PFSK-1 (cell line): ENCODE results near the gene COX5B.

Source experiments
- FOXP2 ChIP-seq: optimal IDR thresholded peaks from 2 replicates; pipeline ENCODE3; 2011; ENCODE audit warnings: borderline replicate concordance, control low read depth, inconsistent platforms; ENCODE audit not compliant: insufficient read depth; ENCODE audit errors: extremely low read length, extremely low read depth
- POLR2AphosphoS5 ChIP-seq: IDR thresholded peaks from 2 replicates; pipeline ENCODE4 v1.6.1; 2012; ENCODE audit warnings: low read depth, mild to moderate bottlenecking, control low read depth, low read length, moderate library complexity
- REST ChIP-seq, 2 experiments: IDR thresholded peaks; 2 replicates each; pipeline versions ENCODE4 v1.6.1 to v1.8.0; 2011 to 2012; ENCODE audit warnings: low read depth in 2 of 2, low read length in 2 of 2, control low read depth in 1 of 2, inconsistent platforms in 1 of 2, mild to moderate bottlenecking in 1 of 2, moderate library complexity in 1 of 2; ENCODE audit not compliant: insufficient read depth in 1 of 2
- SIN3A ChIP-seq: IDR thresholded peaks from 2 replicates; pipeline ENCODE4 v1.6.1; 2012; ENCODE audit warnings: mild to moderate bottlenecking, low read length, moderate library complexity, borderline replicate concordance; ENCODE audit not compliant: insufficient read depth
- TAF1 ChIP-seq: IDR thresholded peaks from 2 replicates; pipeline ENCODE4 v1.6.1; 2012; ENCODE audit warnings: low read length, control low read depth, borderline replicate concordance; ENCODE audit not compliant: insufficient read depth

Gene COX5B

DNA sequence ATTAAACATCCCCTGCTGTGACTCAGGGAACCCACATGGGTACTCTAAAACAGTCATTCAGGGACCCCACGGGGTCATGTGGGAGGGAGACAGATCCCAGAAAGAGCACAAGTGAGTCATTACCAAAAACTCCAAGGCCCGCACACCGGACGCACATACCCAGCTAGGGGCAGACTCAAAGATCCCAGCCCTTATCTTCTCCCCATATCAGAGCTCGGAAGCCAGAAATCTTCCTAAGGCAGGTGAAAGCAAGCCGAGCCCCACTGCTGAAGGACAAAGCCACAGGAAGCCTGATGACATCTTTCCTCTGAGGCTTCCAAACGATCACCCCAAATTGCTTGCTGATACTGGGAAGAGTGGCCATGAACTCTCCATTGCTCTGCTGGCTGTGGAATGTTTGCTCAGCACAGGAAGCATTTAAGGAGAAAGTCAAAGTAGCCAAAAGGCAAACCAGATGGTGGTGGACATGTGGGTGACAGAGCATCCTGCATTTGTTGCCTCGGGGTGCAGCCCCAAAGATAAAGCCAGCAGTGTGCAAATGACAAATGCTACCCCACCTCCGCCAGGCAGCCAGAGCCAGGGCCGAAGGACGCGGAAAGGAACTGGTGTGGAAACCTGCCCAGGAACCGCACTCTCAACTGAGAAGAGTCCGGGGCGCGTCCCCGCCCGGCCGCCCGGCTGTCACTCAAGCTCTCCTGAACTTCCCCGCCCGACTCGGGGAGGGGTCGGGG, 17.2 kb downstream of the COX5B start:
- TF ChIP-seq POLR2AphosphoS5 = peak; percentile 63; the same call in 1 of the 2 replicates
- no peak for TF ChIP-seq SIN3A

GRCh38 chr2:97663626-97663961, 17.7 kb downstream of the COX5B start:
- TF ChIP-seq REST (IDR thresholded peaks at IDR 0.05; ENCODE audit: insufficient read depth in 1 of 2, low read depth in 2 of 2, low read length in 2 of 2) (no peak), POLR2AphosphoS5 (no peak)

GRCh38 chr2:97663962-97664635, 18.2 kb downstream of the COX5B start, which contains the start of gene ACTR1B:
Gene ACTR1B (minus strand): TSS chr2:97664044. CDS start chr2:97663890, 154 bp downstream.
- peak; percentile 85 for TF ChIP-seq FOXP2
- no peak for TF ChIP-seq TAF1
- peak; percentile 56; the same call in 1 of the 2 replicates for TF ChIP-seq POLR2AphosphoS5

DNA sequence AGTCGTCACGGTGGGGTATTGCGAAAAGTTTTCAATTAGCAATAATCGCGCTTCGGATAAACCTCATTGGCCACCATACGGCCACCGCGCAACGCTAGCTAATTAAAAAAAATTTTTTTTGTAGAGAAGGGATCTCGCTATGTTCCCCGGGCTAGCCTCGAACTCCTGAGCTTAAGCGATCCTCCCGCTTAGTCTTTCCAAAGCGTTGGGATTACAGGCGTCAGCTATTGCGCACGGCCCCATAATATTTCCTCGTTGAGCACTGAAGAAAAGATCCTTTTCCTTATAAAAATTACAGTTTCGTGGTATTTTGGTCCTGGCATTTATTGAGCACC, 18.7 kb downstream of the COX5B start:
- TF ChIP-seq FOXP2 = no peak
- no peak for TF ChIP-seq SIN3A
- TF ChIP-seq POLR2AphosphoS5 = no peak
- no peak for TF ChIP-seq REST (IDR thresholded peaks at IDR 0.05; ENCODE audit: insufficient read depth in 1 of 2, low read depth in 2 of 2, low read length in 2 of 2)
- TF ChIP-seq TAF1 = no peak

DNA sequence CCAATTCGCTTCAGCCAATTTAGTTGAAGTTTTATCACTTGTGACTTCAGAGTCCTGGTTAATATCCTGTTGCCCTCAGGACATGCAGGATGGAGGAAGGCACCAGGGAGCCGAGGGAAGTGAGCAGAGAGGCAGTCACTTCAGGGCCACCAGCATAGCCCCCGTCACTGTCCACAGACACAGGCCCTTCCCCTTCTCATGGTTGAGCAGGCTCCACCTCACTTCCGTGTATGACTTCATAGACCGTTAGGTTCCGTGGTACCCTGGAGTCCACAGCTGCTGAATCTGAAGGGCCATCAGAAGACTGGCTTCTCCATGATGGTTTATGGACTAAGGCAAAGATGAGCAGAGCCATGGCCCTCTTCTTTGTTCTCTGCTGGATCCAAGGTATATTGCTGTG, 23.6 kb downstream of the COX5B start, which contains the start of gene C2orf92:
TSS of gene C2orf92 (plus strand) at position 266 of the 400 bp plus-strand sequence. CDS start at position 342, 76 bp downstream.
- no peak for TF ChIP-seq FOXP2
- no peak for TF ChIP-seq REST (IDR thresholded peaks at IDR 0.05; ENCODE audit: insufficient read depth in 1 of 2, low read depth in 2 of 2, low read length in 2 of 2)
- TF ChIP-seq POLR2AphosphoS5 = no peak
- no peak for TF ChIP-seq SIN3A
- no peak for TF ChIP-seq TAF1

DNA sequence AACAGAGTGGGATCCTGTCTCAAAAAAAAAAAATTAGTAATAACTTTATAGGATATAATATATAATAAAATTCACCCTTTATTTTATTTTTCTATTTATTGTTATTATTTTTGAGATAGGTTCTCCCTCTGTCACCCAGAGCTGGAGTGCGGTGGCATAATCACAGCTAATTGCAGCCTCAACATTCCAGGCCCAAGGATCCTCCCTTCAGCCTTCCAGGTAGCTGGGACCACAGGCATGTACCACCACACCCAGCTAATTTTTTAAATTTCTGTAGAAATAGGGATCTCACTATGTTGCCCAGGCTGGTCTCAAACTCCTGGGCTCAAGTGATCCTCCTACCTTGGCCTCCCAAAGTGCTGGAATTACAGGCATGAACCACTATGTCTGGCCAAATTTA, 24.6 kb downstream of the COX5B start:
- TF ChIP-seq SIN3A = no peak
- no peak for TF ChIP-seq FOXP2
- no peak for TF ChIP-seq POLR2AphosphoS5
- no peak for TF ChIP-seq TAF1
- TF ChIP-seq REST (IDR thresholded peaks at IDR 0.05; ENCODE audit: insufficient read depth in 1 of 2, low read depth in 2 of 2, low read length in 2 of 2) = no peak
